HCT116 (cell line): ENCODE data around the gene DNLZ.

ENCODE experiments used
- ATF3 ChIP-seq: IDR thresholded peaks from 2 replicates; pipeline ENCODE4 v1.6.1; 2012
- CTCF ChIP-seq, 3 experiments: fragments of 200-600 bp in 1 of 3; sonication (generic) in 1 of 3; IDR thresholded peaks in 2 of 3; conservative IDR thresholded peaks in 1 of 3; 2 replicates each; pipeline ENCODE4 v1.5.1; 2012 to 2017; ENCODE audit warnings: low read depth in 2 of 3, low read length in 2 of 3, antibody characterized with exemption in 1 of 3, borderline replicate concordance in 1 of 3, control low read depth in 1 of 3, mild to moderate bottlenecking in 1 of 3, mixed read lengths in 1 of 3, mixed run types in 1 of 3, moderate library complexity in 1 of 3; ENCODE audit not compliant: insufficient read depth in 1 of 3
- JUND ChIP-seq: IDR thresholded peaks from 2 replicates; pipeline ENCODE4 v1.6.1; 2012
- MAX ChIP-seq: IDR thresholded peaks from 2 replicates; pipeline ENCODE4 v1.6.1; 2012
- POLR2A ChIP-seq: IDR thresholded peaks from 2 replicates; pipeline ENCODE4 v1.7.0; 2011; ENCODE audit warnings: borderline replicate concordance; ENCODE audit not compliant: insufficient read depth, insufficient read length; ENCODE audit errors: extremely low read depth
- POLR2AphosphoS5 ChIP-seq: IDR thresholded peaks from 2 replicates; pipeline ENCODE4 v1.6.1; 2011; ENCODE audit warnings: mild to moderate bottlenecking, low read depth, low read length, moderate library complexity
- RAD21 ChIP-seq: IDR thresholded peaks from 2 replicates; pipeline ENCODE4 v1.6.1; 2012; ENCODE audit warnings: low read depth, mild to moderate bottlenecking
- SRF ChIP-seq: IDR thresholded peaks from 2 replicates; pipeline ENCODE4 v1.6.1; 2012; ENCODE audit warnings: low read depth
- TCF7L2 ChIP-seq: IDR thresholded peaks from 2 replicates; pipeline ENCODE4 v1.7.0; 2011; ENCODE audit warnings: borderline replicate concordance, inconsistent platforms; ENCODE audit not compliant: insufficient read depth, insufficient read length; ENCODE audit errors: extremely low read depth
- YY1 ChIP-seq: IDR thresholded peaks from 2 replicates; pipeline ENCODE4 v1.6.1; 2011; ENCODE audit warnings: low read length, low read depth, moderate library complexity, mild to moderate bottlenecking; ENCODE audit not compliant: insufficient replicate concordance; ENCODE audit errors: extremely low read depth
- ZNF274 ChIP-seq: fragments of 200-500 bp; sonication (Bioruptor generic); IDR thresholded peaks from 2 replicates; pipeline ENCODE4 v1.6.1; 2014; ENCODE audit warnings: mild to moderate bottlenecking, low read depth, low read length, inconsistent platforms

GRCh38 chr9:136313111-136314055, 50.2 kb downstream of the DNLZ start:
- TF ChIP-seq CTCF (IDR thresholded peaks at IDR 0.05 in 2 of 3, conservative IDR thresholded peaks at IDR 0.05 in 1 of 3; ENCODE audit: borderline replicate concordance in 1 of 3, insufficient read depth in 1 of 3, low read depth in 2 of 3, low read length in 2 of 3) (no peak), ATF3 (no peak), MAX (no peak), JUND (no peak), POLR2AphosphoS5 (no peak), ZNF274 (no peak), SRF (no peak), TCF7L2 (no peak), RAD21 (no peak), POLR2A (no peak), YY1 (no peak)
